Ishikawa (cell line): ENCODE measurements around the gene ENOSF1.
A peak's percentile ranks its signal among the peaks of the same experiment; 100 is the strongest.

Experiments used
- CEBPB ChIP-seq: IDR thresholded peaks from 2 replicates; pipeline ENCODE4 v1.6.1; 2012
- CREB1 ChIP-seq: IDR thresholded peaks from 2 replicates; pipeline ENCODE4 v1.6.1; 2012; ENCODE audit warnings: low read depth
- EGR1 ChIP-seq: IDR thresholded peaks from 2 replicates; pipeline ENCODE4 v1.6.1; 2012
- EP300 ChIP-seq: IDR thresholded peaks from 2 replicates; pipeline ENCODE4 v1.6.1; 2012; ENCODE audit warnings: borderline replicate concordance
- FOXM1 ChIP-seq: IDR thresholded peaks from 2 replicates; pipeline ENCODE4 v1.6.1; 2012; ENCODE audit warnings: low read depth, borderline replicate concordance
- RAD21 ChIP-seq: IDR thresholded peaks from 2 replicates; pipeline ENCODE4 v1.6.1; 2012; ENCODE audit warnings: low read depth
- REST ChIP-seq: IDR thresholded peaks from 2 replicates; pipeline ENCODE4 v1.6.1; 2012; ENCODE audit warnings: low read depth, mild to moderate bottlenecking
- TAF1 ChIP-seq: IDR thresholded peaks from 2 replicates; pipeline ENCODE4 v1.6.1; 2012; ENCODE audit warnings: low read depth, mild to moderate bottlenecking
- TCF12 ChIP-seq: IDR thresholded peaks from 2 replicates; pipeline ENCODE4 v1.6.1; 2012; ENCODE audit warnings: low read depth
- TEAD4 ChIP-seq: IDR thresholded peaks from 2 replicates; pipeline ENCODE4 v1.6.1; 2012
- YY1 ChIP-seq: IDR thresholded peaks from 2 replicates; pipeline ENCODE4 v1.6.1; 2012; ENCODE audit warnings: low read depth
- ZBTB7A ChIP-seq: IDR thresholded peaks from 2 replicates; pipeline ENCODE4 v1.6.1; 2012; ENCODE audit warnings: low read depth
- TF ChIP-seq, protein P1 (sequence below): IDR thresholded peaks from 2 replicates; pipeline ENCODE4 v1.6.1; 2012
- TF ChIP-seq, protein P2 (sequence below): IDR thresholded peaks from 2 replicates; pipeline ENCODE4 v1.6.1; 2012

Gene ENOSF1

DNA sequence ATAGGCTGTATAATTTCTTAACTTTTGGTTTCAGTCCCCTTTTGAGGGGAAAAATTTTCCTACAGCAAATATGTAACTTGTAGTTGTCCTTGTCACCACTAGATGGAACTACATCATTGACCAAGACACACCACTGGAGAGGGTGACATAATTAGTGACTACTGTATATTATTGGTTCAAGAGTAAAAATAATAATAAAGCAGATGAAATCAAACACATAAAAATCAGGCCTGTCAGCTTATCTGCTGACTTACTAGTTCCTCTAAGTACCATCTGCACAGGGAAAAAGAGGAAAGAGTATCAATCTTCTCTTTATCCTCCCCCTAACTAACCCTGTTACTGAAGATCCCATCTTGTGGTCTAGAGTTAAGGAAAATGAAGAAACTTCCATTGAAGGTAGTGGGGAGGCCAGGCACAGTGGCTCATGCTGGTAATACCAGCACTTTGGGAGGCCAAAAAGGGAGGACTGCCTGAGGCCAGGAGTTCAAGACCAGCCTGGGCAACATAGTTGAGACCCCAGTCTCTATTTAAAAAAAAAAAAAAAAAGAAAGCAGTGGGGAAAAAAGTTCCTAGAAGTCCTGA, 29.6 kb upstream of the ENOSF1 start:
- TF ChIP-seq RAD21: peak; percentile 75
- TF ChIP-seq REST: no peak

- no peak for TF ChIP-seq FOXM1
- no peak for TF ChIP-seq TCF12
- TF ChIP-seq TAF1: no peak
- no peak for TF ChIP-seq RAD21
- no peak for TF ChIP-seq EGR1
- no peak for TF ChIP-seq EP300
- TF ChIP-seq CEBPB: no peak
- no peak for TF ChIP-seq YY1
- TF ChIP-seq ZBTB7A: no peak
Measured at GRCh38 chr18:732371-732770, 19.9 kb upstream of the ENOSF1 start.

- no peak for TF ChIP-seq FOXM1
- no peak for TF ChIP-seq TCF12
- TF ChIP-seq ZBTB7A: no peak
- TF ChIP-seq, protein P1, sequence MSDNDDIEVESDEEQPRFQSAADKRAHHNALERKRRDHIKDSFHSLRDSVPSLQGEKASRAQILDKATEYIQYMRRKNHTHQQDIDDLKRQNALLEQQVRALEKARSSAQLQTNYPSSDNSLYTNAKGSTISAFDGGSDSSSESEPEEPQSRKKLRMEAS: no peak
- TF ChIP-seq CEBPB: no peak
Measured at GRCh38 chr18:731185-731584, 18.8 kb upstream of the ENOSF1 start.

GRCh38 chr18:730692-731091, 18.3 kb upstream of the ENOSF1 start:
- no peak for TF ChIP-seq TAF1
- no peak for TF ChIP-seq EP300
- TF ChIP-seq FOXM1: no peak
- TF ChIP-seq YY1: no peak
- no peak for TF ChIP-seq CREB1
- TF ChIP-seq RAD21: no peak
- TF ChIP-seq, protein P1: no peak
- TF ChIP-seq CEBPB: no peak
- no peak for TF ChIP-seq EGR1
- TF ChIP-seq REST: no peak
- TF ChIP-seq, protein P2, sequence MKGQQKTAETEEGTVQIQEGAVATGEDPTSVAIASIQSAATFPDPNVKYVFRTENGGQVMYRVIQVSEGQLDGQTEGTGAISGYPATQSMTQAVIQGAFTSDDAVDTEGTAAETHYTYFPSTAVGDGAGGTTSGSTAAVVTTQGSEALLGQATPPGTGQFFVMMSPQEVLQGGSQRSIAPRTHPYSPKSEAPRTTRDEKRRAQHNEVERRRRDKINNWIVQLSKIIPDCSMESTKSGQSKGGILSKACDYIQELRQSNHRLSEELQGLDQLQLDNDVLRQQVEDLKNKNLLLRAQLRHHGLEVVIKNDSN: no peak
- no peak for TF ChIP-seq TEAD4
- no peak for TF ChIP-seq TCF12
- no peak for TF ChIP-seq ZBTB7A

GRCh38 chr18:730120-730519, 17.7 kb upstream of the ENOSF1 start:
- 0 out of 2 replicates have a peak, but pooled peaks have one; percentile 3 for TF ChIP-seq CEBPB

GRCh38 chr18:725646-726045, 13.2 kb upstream of the ENOSF1 start:
- TF ChIP-seq YY1: no peak
- TF ChIP-seq TAF1: no peak
- TF ChIP-seq EGR1: no peak
- TF ChIP-seq FOXM1: no peak
- TF ChIP-seq CEBPB: no peak

DNA sequence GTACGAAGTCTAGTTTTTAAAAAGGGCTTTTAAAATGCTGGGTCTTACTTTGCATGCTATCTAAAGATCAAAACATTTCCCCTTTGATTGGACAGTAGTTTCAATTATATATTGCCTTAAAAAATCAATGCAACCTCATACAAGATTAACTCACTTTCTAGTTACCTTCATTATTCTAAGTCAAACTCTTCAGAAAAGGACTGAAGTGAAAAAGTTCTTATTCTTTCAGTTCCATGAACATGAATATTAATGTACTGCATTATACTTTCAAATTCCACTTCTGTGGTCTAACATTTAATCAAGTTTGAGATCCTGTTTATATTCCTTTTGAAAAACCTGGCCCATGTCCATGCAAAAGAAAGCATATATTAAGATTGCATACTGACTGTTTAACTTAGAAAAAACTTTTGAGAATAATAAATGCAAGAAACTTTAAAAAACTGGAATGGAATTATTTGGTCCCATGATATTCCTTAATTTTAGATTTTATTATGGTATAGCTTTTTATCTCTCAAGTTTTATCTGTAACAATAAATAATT, 11.2 kb upstream of the ENOSF1 start:
- no peak for TF ChIP-seq ZBTB7A
- no peak for TF ChIP-seq CEBPB
- no peak for TF ChIP-seq TCF12
- TF ChIP-seq, protein P2: no peak
- no peak for TF ChIP-seq YY1
- no peak for TF ChIP-seq EGR1
- no peak for TF ChIP-seq TEAD4
- TF ChIP-seq EP300: no peak
- TF ChIP-seq FOXM1: no peak
- TF ChIP-seq REST: no peak
- no peak for TF ChIP-seq TAF1
- TF ChIP-seq CREB1: no peak
